ENCODE data around the gene SIL1. TPM values are rescaled to one million over a fixed set of nuclear protein-coding genes. Genes with fewer than 3 reads are reported as not detected.

The SIL1 gene
- total RNA-seq, 1 donor from 2014 or later: 26.1 TPM

DNA sequence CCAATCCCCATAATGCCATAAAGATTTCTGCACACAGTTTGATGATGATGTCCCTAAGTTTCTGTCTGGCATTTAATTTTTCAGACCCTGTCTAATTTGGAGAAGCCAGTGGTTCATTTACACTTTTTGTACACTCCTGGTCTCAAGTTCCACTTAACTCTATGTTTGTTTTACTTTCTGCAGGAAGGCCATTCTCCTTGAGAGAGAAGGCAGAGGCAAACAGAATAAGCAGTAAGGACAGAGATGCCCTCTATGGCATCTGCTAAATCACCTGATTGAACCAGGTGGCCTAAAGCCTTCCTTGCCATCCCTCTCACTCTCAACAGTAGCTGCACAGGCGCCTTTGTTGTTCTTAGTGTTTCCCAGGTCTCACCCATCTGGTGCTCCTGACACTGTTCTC, 236.9 kb downstream of the SIL1 start:
- Histone ChIP-seq H3K9me3 (ENCODE audit: control insufficient read depth in 3 of 3, low read length in 3 of 3) (no peaks in the 10 kb centered on the region), H3K9ac (ENCODE audit: low read depth in 1 of 3, low read length in 3 of 3) (no peak overlapping the region)

DNA sequence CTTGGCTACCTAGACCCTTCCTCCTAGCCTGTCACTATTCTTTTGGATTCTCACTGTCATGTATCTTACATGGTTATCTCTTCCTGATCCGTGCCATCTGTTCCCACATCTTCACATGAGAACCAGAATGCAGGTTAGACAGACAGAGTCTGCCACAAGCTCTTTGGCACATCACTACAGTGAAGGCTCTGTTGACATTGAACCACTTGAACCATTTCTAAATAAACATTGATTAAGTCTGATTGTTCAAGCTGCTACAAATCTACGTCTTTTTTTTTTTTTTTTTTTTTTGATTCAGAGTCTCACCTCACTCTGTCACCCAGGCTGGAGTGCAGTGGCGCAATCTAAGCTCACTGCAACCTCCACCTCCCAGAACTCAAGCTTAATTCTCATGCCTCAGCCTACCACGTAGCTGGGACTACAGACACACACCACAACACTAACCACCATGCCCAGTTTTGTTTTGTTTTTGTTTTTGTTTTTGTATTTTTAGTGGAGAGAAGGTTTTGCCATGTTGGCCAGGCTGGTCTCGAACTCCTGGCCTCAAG, 237.9 kb downstream of the SIL1 start:
- no peak overlapping the region for H3K4me3 ChIP-seq (ENCODE audit: low read length in 3 of 3)
- H3K27me3 ChIP-seq (ENCODE audit: control insufficient read depth in 3 of 3, insufficient read depth in 3 of 3, low read length in 3 of 3): no peaks in the 10 kb centered on the region
- peaks cover 7 to 8% (median 7%) of the 10 kb centered on the region in 3 donors for H3K4me1 ChIP-seq (ENCODE audit: control insufficient read depth in 3 of 3, insufficient read depth in 3 of 3, low read length in 3 of 3)
- no peak overlapping the region for H3K27ac ChIP-seq (ENCODE audit: low read depth, low read length)
- H3K36me3 ChIP-seq (ENCODE audit: control insufficient read depth in 3 of 3, insufficient read depth in 3 of 3, low read length in 3 of 3): no peaks in the 10 kb centered on the region
- H3K9ac ChIP-seq (ENCODE audit: low read depth in 1 of 3, low read length in 3 of 3): no peak overlapping the region
- H3K9me3 ChIP-seq (ENCODE audit: control insufficient read depth in 3 of 3, low read length in 3 of 3): no peaks in the 10 kb centered on the region

More for the DNA sequence above, 236.9 kb downstream of the SIL1 start:
- H3K4me3 ChIP-seq (ENCODE audit: low read length in 3 of 3): no peak overlapping the region
- no peaks in the 10 kb centered on the region for H3K36me3 ChIP-seq (ENCODE audit: control insufficient read depth in 3 of 3, insufficient read depth in 3 of 3, low read length in 3 of 3)
- H3K27ac ChIP-seq (ENCODE audit: low read depth, low read length): no peak overlapping the region
- H3K4me1 ChIP-seq (ENCODE audit: control insufficient read depth in 3 of 3, insufficient read depth in 3 of 3, low read length in 3 of 3): no peaks in the 10 kb centered on the region
- no peaks in the 10 kb centered on the region for H3K27me3 ChIP-seq (ENCODE audit: control insufficient read depth in 3 of 3, insufficient read depth in 3 of 3, low read length in 3 of 3)

DNA sequence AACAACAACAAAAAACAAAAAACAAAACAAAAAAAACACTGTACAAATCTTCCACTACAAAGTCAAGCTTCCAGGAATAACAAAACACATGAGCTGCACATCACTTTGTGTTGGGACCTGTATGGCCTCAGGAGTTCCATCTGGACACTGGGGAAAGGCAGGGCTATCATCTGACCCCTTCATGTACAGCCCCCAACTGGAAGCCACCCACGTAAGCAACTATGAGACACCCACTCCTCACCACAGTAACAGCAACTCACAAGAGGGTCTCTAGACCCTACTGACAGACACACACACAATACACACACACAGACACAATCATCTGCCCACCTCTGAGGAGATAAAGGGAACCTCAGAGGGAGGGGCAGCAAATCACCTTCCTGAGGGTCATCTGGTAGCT, 241.4 kb downstream of the SIL1 start:
- Histone ChIP-seq H3K36me3 (ENCODE audit: control insufficient read depth in 3 of 3, insufficient read depth in 3 of 3, low read length in 3 of 3) (no peaks in the 10 kb centered on the region), H3K4me1 (ENCODE audit: control insufficient read depth in 3 of 3, insufficient read depth in 3 of 3, low read length in 3 of 3) (peaks cover 41 to 42% (median 42%) of the 10 kb centered on the region in 3 donors), H3K9ac (ENCODE audit: low read depth in 1 of 3, low read length in 3 of 3) (no peak overlapping the region), H3K9me3 (ENCODE audit: control insufficient read depth in 3 of 3, low read length in 3 of 3) (no peaks in the 10 kb centered on the region), H3K27me3 (ENCODE audit: control insufficient read depth in 3 of 3, insufficient read depth in 3 of 3, low read length in 3 of 3) (no peaks in the 10 kb centered on the region), H3K27ac (ENCODE audit: low read depth, low read length) (no peak overlapping the region), H3K4me3 (ENCODE audit: low read length in 3 of 3) (no peak overlapping the region)

- peaks cover 2 to 4% (median 2%) of the 10 kb centered on the region in 3 donors for H3K36me3 ChIP-seq (ENCODE audit: control insufficient read depth in 3 of 3, insufficient read depth in 3 of 3, low read length in 3 of 3)
- no peaks in the 10 kb centered on the region for H3K9me3 ChIP-seq (ENCODE audit: control insufficient read depth in 3 of 3, low read length in 3 of 3)
- peak overlapping the region; percentile 17 to 50 (median 37) for H3K9ac ChIP-seq (ENCODE audit: low read depth in 1 of 3, low read length in 3 of 3)
- H3K27me3 ChIP-seq (ENCODE audit: control insufficient read depth in 3 of 3, insufficient read depth in 3 of 3, low read length in 3 of 3): no peaks in the 10 kb centered on the region
- no peak overlapping the region for H3K4me3 ChIP-seq (ENCODE audit: low read length in 3 of 3)
- peaks cover 48 to 52% (median 51%) of the 10 kb centered on the region in 3 donors for H3K4me1 ChIP-seq (ENCODE audit: control insufficient read depth in 3 of 3, insufficient read depth in 3 of 3, low read length in 3 of 3)
- H3K27ac ChIP-seq (ENCODE audit: low read depth, low read length): peak overlapping the region; percentile 90
Measured at GRCh38 chr5:138955671-138956295, 242.4 kb downstream of the SIL1 start.

- Histone ChIP-seq H3K9me3 (ENCODE audit: control insufficient read depth in 3 of 3, low read length in 3 of 3) (no peaks in the 10 kb centered on the region), H3K36me3 (ENCODE audit: control insufficient read depth in 3 of 3, insufficient read depth in 3 of 3, low read length in 3 of 3) (peaks cover 2 to 4% (median 3%) of the 10 kb centered on the region in 3 donors), H3K27ac (ENCODE audit: low read depth, low read length) (peak overlapping the region; percentile 90), H3K4me3 (ENCODE audit: low read length in 3 of 3) (peak overlapping the region in 2 of 3 donors; percentile 24 to 45), H3K9ac (ENCODE audit: low read depth in 1 of 3, low read length in 3 of 3) (peak overlapping the region; percentile 17 to 50 (median 37)), H3K4me1 (ENCODE audit: control insufficient read depth in 3 of 3, insufficient read depth in 3 of 3, low read length in 3 of 3) (peaks cover 48 to 58% (median 55%) of the 10 kb centered on the region in 3 donors), H3K27me3 (ENCODE audit: control insufficient read depth in 3 of 3, insufficient read depth in 3 of 3, low read length in 3 of 3) (no peaks in the 10 kb centered on the region)
Measured at GRCh38 chr5:138955013-138955660, 243.0 kb downstream of the SIL1 start.

DNA sequence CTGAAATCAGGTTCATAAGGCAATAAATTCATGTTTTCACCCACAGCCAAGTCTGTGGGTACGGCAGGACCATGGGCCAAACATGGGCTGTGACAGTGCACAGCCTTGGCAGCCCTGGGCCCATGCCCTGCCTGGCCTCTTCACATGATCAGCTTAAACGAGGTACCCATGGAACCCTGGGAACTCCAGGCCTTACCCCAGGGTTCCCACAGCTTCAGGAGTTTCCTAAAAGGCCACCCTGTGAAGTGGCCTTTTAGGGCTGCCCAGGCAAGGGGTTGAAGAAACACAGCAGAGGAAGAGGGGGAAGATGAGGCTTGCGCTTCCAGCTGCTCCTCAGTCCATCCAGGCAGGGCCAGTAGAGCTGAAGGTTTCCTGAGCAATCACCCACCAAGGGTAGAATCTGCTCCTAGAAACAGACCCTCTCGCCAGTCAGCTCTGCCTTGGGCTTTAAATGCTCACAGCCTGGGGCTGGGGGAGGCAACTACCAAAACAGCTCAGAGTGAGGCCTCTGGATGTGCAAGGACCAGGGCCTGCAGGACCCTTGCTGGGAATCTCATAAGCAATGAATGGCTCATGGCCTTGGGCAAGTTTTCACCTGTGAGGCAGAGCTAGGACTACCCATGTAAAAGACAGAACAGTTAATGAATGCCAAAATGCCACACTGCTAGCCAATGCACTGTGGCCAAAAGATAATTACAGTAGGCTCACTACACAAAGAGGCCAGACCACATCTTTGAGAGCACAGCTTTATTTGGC, 243.7 kb downstream of the SIL1 start:
- peaks cover 2 to 4% (median 3%) of the 10 kb centered on the region in 3 donors for H3K36me3 ChIP-seq (ENCODE audit: control insufficient read depth in 3 of 3, insufficient read depth in 3 of 3, low read length in 3 of 3)
- peaks cover 53 to 65% (median 59%) of the 10 kb centered on the region in 3 donors for H3K4me1 ChIP-seq (ENCODE audit: control insufficient read depth in 3 of 3, insufficient read depth in 3 of 3, low read length in 3 of 3)
- H3K4me3 ChIP-seq (ENCODE audit: low read length in 3 of 3): peak overlapping the region in 2 of 3 donors; percentile 32 to 45
- no peaks in the 10 kb centered on the region for H3K27me3 ChIP-seq (ENCODE audit: control insufficient read depth in 3 of 3, insufficient read depth in 3 of 3, low read length in 3 of 3)
- H3K27ac ChIP-seq (ENCODE audit: low read depth, low read length): peak overlapping the region; percentile 90
- H3K9me3 ChIP-seq (ENCODE audit: control insufficient read depth in 3 of 3, low read length in 3 of 3): no peaks in the 10 kb centered on the region
- peak overlapping the region in 2 of 3 donors; percentile 42 to 54 for H3K9ac ChIP-seq (ENCODE audit: low read depth in 1 of 3, low read length in 3 of 3)

GRCh38 chr5:138953387-138954256, 244.5 kb downstream of the SIL1 start:
- Histone ChIP-seq H3K36me3 (ENCODE audit: control insufficient read depth in 3 of 3, insufficient read depth in 3 of 3, low read length in 3 of 3) (peaks cover 2 to 4% (median 3%) of the 10 kb centered on the region in 3 donors), H3K9ac (ENCODE audit: low read depth in 1 of 3, low read length in 3 of 3) (peak overlapping the region; percentile 63 to 72 (median 65)), H3K4me3 (ENCODE audit: low read length in 3 of 3) (peak overlapping the region; percentile 32 to 64 (median 55)), H3K9me3 (ENCODE audit: control insufficient read depth in 3 of 3, low read length in 3 of 3) (no peaks in the 10 kb centered on the region), H3K27me3 (ENCODE audit: control insufficient read depth in 3 of 3, insufficient read depth in 3 of 3, low read length in 3 of 3) (no peaks in the 10 kb centered on the region), H3K4me1 (ENCODE audit: control insufficient read depth in 3 of 3, insufficient read depth in 3 of 3, low read length in 3 of 3) (peaks cover 53 to 72% (median 59%) of the 10 kb centered on the region in 3 donors), H3K27ac (ENCODE audit: low read depth, low read length) (peak overlapping the region; percentile 90)

GRCh38 chr5:138952962-138953361, 245.2 kb downstream of the SIL1 start:
- Histone ChIP-seq H3K27me3 (ENCODE audit: control insufficient read depth in 3 of 3, insufficient read depth in 3 of 3, low read length in 3 of 3) (no peaks in the 10 kb centered on the region), H3K4me1 (ENCODE audit: control insufficient read depth in 3 of 3, insufficient read depth in 3 of 3, low read length in 3 of 3) (peaks cover 53 to 79% (median 64%) of the 10 kb centered on the region in 3 donors), H3K36me3 (ENCODE audit: control insufficient read depth in 3 of 3, insufficient read depth in 3 of 3, low read length in 3 of 3) (peaks cover 2 to 4% (median 3%) of the 10 kb centered on the region in 3 donors), H3K4me3 (ENCODE audit: low read length in 3 of 3) (peak overlapping the region; percentile 32 to 64 (median 55)), H3K9ac (ENCODE audit: low read depth in 1 of 3, low read length in 3 of 3) (peak overlapping the region; percentile 59 to 72 (median 65)), H3K27ac (ENCODE audit: low read depth, low read length) (peak overlapping the region; percentile 90), H3K9me3 (ENCODE audit: control insufficient read depth in 3 of 3, low read length in 3 of 3) (no peaks in the 10 kb centered on the region)

All from skeletal muscle tissue (tissue), 4 donors.